ENCODE results near the gene PLA2R1.

PLA2R1 gene

GRCh38 chr2:160054984-160055725 is 7.3 kb downstream of the PLA2R1 start:
- Histone ChIP-seq H3K9ac (ENCODE audit: low read length) (no peak overlapping the region), H3K56ac (ENCODE audit: low read length) (no peak overlapping the region), H4K8ac (ENCODE audit: low read depth, low read length) (no peak overlapping the region), H2AK5ac (ENCODE audit: low read length) (no peak overlapping the region), H2BK120ac (ENCODE audit: low read depth, low read length) (no peak overlapping the region), H3K23ac (ENCODE audit: low read length) (no peak overlapping the region), H3K4me2 (ENCODE audit: low read length) (no peak overlapping the region), H2BK5ac (ENCODE audit: low read length) (no peak overlapping the region), H3K27ac (ENCODE audit: low read depth, low read length) (no peak overlapping the region), H4K5ac (ENCODE audit: low read length) (no peak overlapping the region), H3K27me3 (ENCODE audit: insufficient read depth, low read length, poor library complexity) (no peaks in the 10 kb centered on the region), H3K4ac (ENCODE audit: low read depth, low read length) (no peak overlapping the region), H3K79me2 (ENCODE audit: control insufficient read depth, insufficient read depth, low read length) (no peaks in the 10 kb centered on the region), H3K36me3 (ENCODE audit: control insufficient read depth, insufficient read depth, low read length) (no peaks in the 10 kb centered on the region), H3K18ac (ENCODE audit: low read length) (no peak overlapping the region), H3K4me3 (ENCODE audit: low read length) (no peak overlapping the region), H3K79me1 (ENCODE audit: low read length) (no peaks in the 10 kb centered on the region), H2BK15ac (replicated peaks; ENCODE audit: low read depth) (no peak overlapping the region), H3K4me1 (ENCODE audit: control insufficient read depth, low read depth, low read length) (no peaks in the 10 kb centered on the region)
- WGBS (ENCODE audit: extremely low coverage, insufficient coverage, low lambda C conversion rate): no CpG with 5 or more reads among the region's 7 CpGs
- DNase-seq: peak; percentile 34

- Histone ChIP-seq H3K9ac (ENCODE audit: low read length) (no peak overlapping the region), H3K23ac (ENCODE audit: low read length) (no peak overlapping the region), H3K36me3 (ENCODE audit: control insufficient read depth, insufficient read depth, low read length) (no peaks in the 10 kb centered on the region), H3K79me1 (ENCODE audit: low read length) (no peaks in the 10 kb centered on the region), H3K4me3 (ENCODE audit: low read length) (no peak overlapping the region), H4K5ac (ENCODE audit: low read length) (no peak overlapping the region), H2AK5ac (ENCODE audit: low read length) (no peak overlapping the region), H3K4ac (ENCODE audit: low read depth, low read length) (no peak overlapping the region), H2BK120ac (ENCODE audit: low read depth, low read length) (no peak overlapping the region), H4K8ac (ENCODE audit: low read depth, low read length) (no peak overlapping the region), H2BK5ac (ENCODE audit: low read length) (no peak overlapping the region), H3K56ac (ENCODE audit: low read length) (no peak overlapping the region), H3K79me2 (ENCODE audit: control insufficient read depth, insufficient read depth, low read length) (no peaks in the 10 kb centered on the region), H3K27ac (ENCODE audit: low read depth, low read length) (no peak overlapping the region), H2BK15ac (replicated peaks; ENCODE audit: low read depth) (no peak overlapping the region), H3K27me3 (ENCODE audit: insufficient read depth, low read length, poor library complexity) (no peaks in the 10 kb centered on the region), H3K4me2 (ENCODE audit: low read length) (no peak overlapping the region), H3K4me1 (ENCODE audit: control insufficient read depth, low read depth, low read length) (no peaks in the 10 kb centered on the region), H3K18ac (ENCODE audit: low read length) (no peak overlapping the region)
- DNase-seq: no peak
- no CpG with 5 or more reads among the region's 2 CpGs for WGBS (ENCODE audit: extremely low coverage, insufficient coverage, low lambda C conversion rate)
Observed at GRCh38 chr2:160053946-160054345, 8.5 kb downstream of the PLA2R1 start.

- H3K18ac ChIP-seq (ENCODE audit: low read length): no peak overlapping the region
- no peaks in the 10 kb centered on the region for H3K36me3 ChIP-seq (ENCODE audit: control insufficient read depth, insufficient read depth, low read length)
- no peak overlapping the region for H3K27ac ChIP-seq (ENCODE audit: low read depth, low read length)
- no peak overlapping the region for H3K4me3 ChIP-seq (ENCODE audit: low read length)
- H3K79me1 ChIP-seq (ENCODE audit: low read length): no peaks in the 10 kb centered on the region
- WGBS (ENCODE audit: extremely low coverage, insufficient coverage, low lambda C conversion rate): no CpG with 5 or more reads among the region's 2 CpGs
- H3K4me1 ChIP-seq (ENCODE audit: control insufficient read depth, low read depth, low read length): no peaks in the 10 kb centered on the region
- H4K8ac ChIP-seq (ENCODE audit: low read depth, low read length): no peak overlapping the region
- no peaks in the 10 kb centered on the region for H3K27me3 ChIP-seq (ENCODE audit: insufficient read depth, low read length, poor library complexity)
- H3K4me2 ChIP-seq (ENCODE audit: low read length): no peak overlapping the region
- no peak overlapping the region for H2BK120ac ChIP-seq (ENCODE audit: low read depth, low read length)
- H2BK15ac ChIP-seq (replicated peaks; ENCODE audit: low read depth): no peak overlapping the region
- no peak overlapping the region for H2BK5ac ChIP-seq (ENCODE audit: low read length)
- no peak overlapping the region for H3K56ac ChIP-seq (ENCODE audit: low read length)
- no peak for DNase-seq
- no peak overlapping the region for H3K23ac ChIP-seq (ENCODE audit: low read length)
- H3K9ac ChIP-seq (ENCODE audit: low read length): no peak overlapping the region
- H3K79me2 ChIP-seq (ENCODE audit: control insufficient read depth, insufficient read depth, low read length): no peaks in the 10 kb centered on the region
- no peak overlapping the region for H3K4ac ChIP-seq (ENCODE audit: low read depth, low read length)
- H4K5ac ChIP-seq (ENCODE audit: low read length): no peak overlapping the region
- no peak overlapping the region for H2AK5ac ChIP-seq (ENCODE audit: low read length)
Observed at GRCh38 chr2:160052531-160052930, 9.9 kb downstream of the PLA2R1 start.

- Histone ChIP-seq H3K4ac (ENCODE audit: low read depth, low read length) (no peak overlapping the region), H3K18ac (ENCODE audit: low read length) (no peak overlapping the region), H2BK5ac (ENCODE audit: low read length) (no peak overlapping the region), H3K27ac (ENCODE audit: low read depth, low read length) (no peak overlapping the region), H3K27me3 (ENCODE audit: insufficient read depth, low read length, poor library complexity) (no peaks in the 10 kb centered on the region), H3K56ac (ENCODE audit: low read length) (no peak overlapping the region), H3K4me2 (ENCODE audit: low read length) (no peak overlapping the region), H3K79me1 (ENCODE audit: low read length) (no peaks in the 10 kb centered on the region), H3K36me3 (ENCODE audit: control insufficient read depth, insufficient read depth, low read length) (no peaks in the 10 kb centered on the region), H2BK15ac (replicated peaks; ENCODE audit: low read depth) (no peak overlapping the region), H3K9ac (ENCODE audit: low read length) (no peak overlapping the region), H2AK5ac (ENCODE audit: low read length) (no peak overlapping the region), H2BK120ac (ENCODE audit: low read depth, low read length) (no peak overlapping the region), H3K4me1 (ENCODE audit: control insufficient read depth, low read depth, low read length) (no peaks in the 10 kb centered on the region), H3K23ac (ENCODE audit: low read length) (no peak overlapping the region), H4K5ac (ENCODE audit: low read length) (no peak overlapping the region), H4K8ac (ENCODE audit: low read depth, low read length) (no peak overlapping the region), H3K4me3 (ENCODE audit: low read length) (no peak overlapping the region), H3K79me2 (ENCODE audit: control insufficient read depth, insufficient read depth, low read length) (no peaks in the 10 kb centered on the region)
- no CpG with 5 or more reads among the region's 3 CpGs for WGBS (ENCODE audit: extremely low coverage, insufficient coverage, low lambda C conversion rate)
- DNase-seq: no peak
Observed at GRCh38 chr2:160051371-160051800, 11.0 kb downstream of the PLA2R1 start.

- no CpG with 5 or more reads among the region's 3 CpGs for WGBS (ENCODE audit: extremely low coverage, insufficient coverage, low lambda C conversion rate)
- no peaks in the 10 kb centered on the region for H3K36me3 ChIP-seq (ENCODE audit: control insufficient read depth, insufficient read depth, low read length)
Observed at GRCh38 chr2:160050147-160050546, 12.3 kb downstream of the PLA2R1 start.

GRCh38 chr2:160045703-160046210 is 16.7 kb downstream of the PLA2R1 start:
- Histone ChIP-seq H3K79me1 (ENCODE audit: low read length) (no peaks in the 10 kb centered on the region), H3K27ac (ENCODE audit: low read depth, low read length) (no peak overlapping the region), H3K79me2 (ENCODE audit: control insufficient read depth, insufficient read depth, low read length) (no peaks in the 10 kb centered on the region), H2BK15ac (replicated peaks; ENCODE audit: low read depth) (no peak overlapping the region), H3K9ac (ENCODE audit: low read length) (no peak overlapping the region), H3K4ac (ENCODE audit: low read depth, low read length) (no peak overlapping the region), H3K4me1 (ENCODE audit: control insufficient read depth, low read depth, low read length) (no peaks in the 10 kb centered on the region), H3K56ac (ENCODE audit: low read length) (no peak overlapping the region), H2BK120ac (ENCODE audit: low read depth, low read length) (no peak overlapping the region), H2BK5ac (ENCODE audit: low read length) (no peak overlapping the region), H3K27me3 (ENCODE audit: insufficient read depth, low read length, poor library complexity) (no peaks in the 10 kb centered on the region), H3K4me3 (ENCODE audit: low read length) (no peak overlapping the region), H3K4me2 (ENCODE audit: low read length) (no peak overlapping the region), H4K5ac (ENCODE audit: low read length) (no peak overlapping the region), H2AK5ac (ENCODE audit: low read length) (no peak overlapping the region), H3K18ac (ENCODE audit: low read length) (no peak overlapping the region), H3K36me3 (ENCODE audit: control insufficient read depth, insufficient read depth, low read length) (no peaks in the 10 kb centered on the region), H4K8ac (ENCODE audit: low read depth, low read length) (no peak overlapping the region), H3K23ac (ENCODE audit: low read length) (no peak overlapping the region)
- WGBS (ENCODE audit: extremely low coverage, insufficient coverage, low lambda C conversion rate): no CpG with 5 or more reads among the region's 7 CpGs
- no peak for DNase-seq

More at GRCh38 chr2:160050147-160050546, 12.3 kb downstream of the PLA2R1 start:
- Histone ChIP-seq H3K23ac (ENCODE audit: low read length) (no peak overlapping the region), H3K4me2 (ENCODE audit: low read length) (no peak overlapping the region), H3K56ac (ENCODE audit: low read length) (no peak overlapping the region), H4K5ac (ENCODE audit: low read length) (no peak overlapping the region), H4K8ac (ENCODE audit: low read depth, low read length) (no peak overlapping the region), H2BK5ac (ENCODE audit: low read length) (no peak overlapping the region), H3K18ac (ENCODE audit: low read length) (no peak overlapping the region), H3K4me1 (ENCODE audit: control insufficient read depth, low read depth, low read length) (no peaks in the 10 kb centered on the region), H2AK5ac (ENCODE audit: low read length) (no peak overlapping the region), H2BK15ac (replicated peaks; ENCODE audit: low read depth) (no peak overlapping the region), H3K27me3 (ENCODE audit: insufficient read depth, low read length, poor library complexity) (no peaks in the 10 kb centered on the region), H3K4ac (ENCODE audit: low read depth, low read length) (no peak overlapping the region), H3K79me2 (ENCODE audit: control insufficient read depth, insufficient read depth, low read length) (no peaks in the 10 kb centered on the region), H3K79me1 (ENCODE audit: low read length) (no peaks in the 10 kb centered on the region), H3K9ac (ENCODE audit: low read length) (no peak overlapping the region), H3K4me3 (ENCODE audit: low read length) (no peak overlapping the region), H3K27ac (ENCODE audit: low read depth, low read length) (no peak overlapping the region), H2BK120ac (ENCODE audit: low read depth, low read length) (no peak overlapping the region)
- no peak for DNase-seq

All from mesendoderm (in vitro differentiated cells).